ENCODE results near the gene VMP1. TPM values are rescaled to one million over a fixed set of nuclear protein-coding genes. Genes with fewer than 3 reads are reported as not detected.
A peak's percentile ranks its signal among the peaks of the same experiment; 100 is the strongest.
"Not testable (repeated sequence)": the region's sequence is repeated elsewhere in the genome, so short reads cannot be mapped to it uniquely, and the experiment has no call there.

The VMP1 gene
- total RNA-seq, 1 experiment from 2014 or later = 107 TPM

- Histone ChIP-seq H3K27me3 (replicated peaks; ENCODE audit: insufficient read depth, low read depth, low read length, poor library complexity) (no peaks in the 10 kb centered on the region), H3K27ac (ENCODE audit: low read depth, low read length, poor library complexity, severe bottlenecking) (peak overlapping the region; percentile 97), H3K4me3 (ENCODE audit: low read depth, low read length, poor library complexity, severe bottlenecking) (no peak overlapping the region), H3K9me3 (ENCODE audit: low read depth, low read length, poor library complexity, severe bottlenecking) (no peaks in the 10 kb centered on the region), H3K4me1 (ENCODE audit: insufficient read depth, low read length, poor library complexity, severe bottlenecking) (peaks cover 67% of the 10 kb centered on the region), H3K36me3 (ENCODE audit: insufficient read depth, low read length, poor library complexity, severe bottlenecking) (no peaks in the 10 kb centered on the region)
- no peak for TF ChIP-seq EZH2 (IDR thresholded peaks at IDR 0.05; ENCODE audit: borderline replicate concordance, low read depth, low read length, poor library complexity, severe bottlenecking)
- TF ChIP-seq, protein P1, sequence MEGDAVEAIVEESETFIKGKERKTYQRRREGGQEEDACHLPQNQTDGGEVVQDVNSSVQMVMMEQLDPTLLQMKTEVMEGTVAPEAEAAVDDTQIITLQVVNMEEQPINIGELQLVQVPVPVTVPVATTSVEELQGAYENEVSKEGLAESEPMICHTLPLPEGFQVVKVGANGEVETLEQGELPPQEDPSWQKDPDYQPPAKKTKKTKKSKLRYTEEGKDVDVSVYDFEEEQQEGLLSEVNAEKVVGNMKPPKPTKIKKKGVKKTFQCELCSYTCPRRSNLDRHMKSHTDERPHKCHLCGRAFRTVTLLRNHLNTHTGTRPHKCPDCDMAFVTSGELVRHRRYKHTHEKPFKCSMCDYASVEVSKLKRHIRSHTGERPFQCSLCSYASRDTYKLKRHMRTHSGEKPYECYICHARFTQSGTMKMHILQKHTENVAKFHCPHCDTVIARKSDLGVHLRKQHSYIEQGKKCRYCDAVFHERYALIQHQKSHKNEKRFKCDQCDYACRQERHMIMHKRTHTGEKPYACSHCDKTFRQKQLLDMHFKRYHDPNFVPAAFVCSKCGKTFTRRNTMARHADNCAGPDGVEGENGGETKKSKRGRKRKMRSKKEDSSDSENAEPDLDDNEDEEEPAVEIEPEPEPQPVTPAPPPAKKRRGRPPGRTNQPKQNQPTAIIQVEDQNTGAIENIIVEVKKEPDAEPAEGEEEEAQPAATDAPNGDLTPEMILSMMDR (conservative IDR thresholded peaks at IDR 0.05; ENCODE audit: low read depth, low read length) = no peak
- POLR2A ChIA-PET (ENCODE audit: low non-redundant PET) = interaction anchor here (0.6 kb wide), 1 partner anchor 39 kb away, joined by 3 read pairs; no protein-coding TSS in a partner anchor
- no peak for DNase-seq (ENCODE audit: low spot score)
- no TSS peak for BruUV-seq (replicated peaks)
- CTCF ChIA-PET = interaction anchor here (1.3 kb wide), 1 partner anchor 32 kb away, joined by 4 read pairs; no protein-coding TSS in a partner anchor
- intact Hi-C loops (cut with micrococcal nuclease; ENCODE audit: unreplicated experiment) = loop anchor here (2.0 kb wide), 1 partner anchor 41 kb away; no protein-coding TSS in a partner anchor
Observed at GRCh38 chr17:59827721-59828477, 120.4 kb downstream of the VMP1 start.

GRCh38 chr17:59828478-59828760 lies 121.0 kb downstream of the VMP1 start:
- intact Hi-C loops (cut with micrococcal nuclease; ENCODE audit: unreplicated experiment) = loop anchor here (2.0 kb wide), 1 partner anchor 42 kb away; no protein-coding TSS in a partner anchor
- Histone ChIP-seq H3K27me3 (replicated peaks; ENCODE audit: insufficient read depth, low read depth, low read length, poor library complexity) (no peaks in the 10 kb centered on the region), H3K9me3 (ENCODE audit: low read depth, low read length, poor library complexity, severe bottlenecking) (no peaks in the 10 kb centered on the region), H3K4me3 (ENCODE audit: low read depth, low read length, poor library complexity, severe bottlenecking) (no peak overlapping the region), H3K4me1 (ENCODE audit: insufficient read depth, low read length, poor library complexity, severe bottlenecking) (peaks cover 72% of the 10 kb centered on the region), H3K36me3 (ENCODE audit: insufficient read depth, low read length, poor library complexity, severe bottlenecking) (no peaks in the 10 kb centered on the region), H3K27ac (ENCODE audit: low read depth, low read length, poor library complexity, severe bottlenecking) (peak overlapping the region; percentile 97)
- ChIA-PET POLR2A (ENCODE audit: low non-redundant PET) (no interaction called here), CTCF (interaction anchor here (1.3 kb wide), 1 partner anchor 31 kb away, joined by 4 read pairs; no protein-coding TSS in a partner anchor)
- no TSS peak for BruUV-seq (replicated peaks)
- DNase-seq (ENCODE audit: low spot score) = no peak
- TF ChIP-seq, protein P1 (conservative IDR thresholded peaks at IDR 0.05; ENCODE audit: low read depth, low read length) = no peak
- no peak for TF ChIP-seq EZH2 (IDR thresholded peaks at IDR 0.05; ENCODE audit: borderline replicate concordance, low read depth, low read length, poor library complexity, severe bottlenecking)

DNA sequence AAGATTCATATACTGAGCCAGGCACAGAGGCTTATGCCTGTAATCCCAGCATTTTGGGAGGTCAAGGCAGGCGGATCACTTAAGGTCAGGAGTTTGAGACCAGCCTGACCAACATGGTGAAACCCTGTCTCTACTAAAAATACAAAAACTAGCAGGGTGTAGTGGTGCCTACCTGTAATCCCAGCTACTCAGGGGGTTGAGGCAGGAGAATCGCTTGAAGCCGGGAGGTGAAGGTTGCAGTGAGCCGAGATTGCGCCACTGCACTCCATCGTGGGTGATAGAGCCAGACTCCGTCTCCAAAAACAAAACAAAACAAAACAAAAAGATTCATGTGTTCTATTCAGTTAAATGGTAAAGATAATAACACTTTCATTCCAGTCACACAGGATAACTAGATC lies 121.4 kb downstream of the VMP1 start:
- not testable (repeated sequence) for H3K27me3 ChIP-seq (replicated peaks; ENCODE audit: insufficient read depth, low read depth, low read length, poor library complexity); H3K36me3 ChIP-seq (ENCODE audit: insufficient read depth, low read length, poor library complexity, severe bottlenecking); H3K9me3 ChIP-seq (ENCODE audit: low read depth, low read length, poor library complexity, severe bottlenecking); DNase-seq (ENCODE audit: low spot score)
- TSS peak; percentile 92 for BruUV-seq (replicated peaks)
- intact Hi-C loops (cut with micrococcal nuclease; ENCODE audit: unreplicated experiment) = loop anchor here (2.0 kb wide), 1 partner anchor 42 kb away; no protein-coding TSS in a partner anchor
- POLR2A ChIA-PET (ENCODE audit: low non-redundant PET) = interaction anchor here (1.0 kb wide), 1 partner anchor 9 kb away, joined by 6 read pairs; no protein-coding TSS in a partner anchor
- H3K4me3 ChIP-seq (ENCODE audit: low read depth, low read length, poor library complexity, severe bottlenecking) = peak overlapping the region; percentile 21
- H3K27ac ChIP-seq (ENCODE audit: low read depth, low read length, poor library complexity, severe bottlenecking) = peak overlapping the region; percentile 97
- H3K4me1 ChIP-seq (ENCODE audit: insufficient read depth, low read length, poor library complexity, severe bottlenecking) = peaks cover 75% of the 10 kb centered on the region
- CTCF ChIA-PET = interaction anchor here (1.0 kb wide), 1 partner anchor 42 kb away, joined by 3 read pairs; no protein-coding TSS in a partner anchor

Data from A673 (cell line).